SK-N-SH (cell line): Measurements from ENCODE around the gene LRRC59. TPM values are rescaled to one million over a fixed set of nuclear protein-coding genes. Genes with fewer than 3 reads are reported as not detected.
A peak's percentile ranks its signal among the peaks of the same experiment; 100 is the strongest.

Experiments used
- CTCF ChIA-PET: fragments of 300-600, 350-600 bp; formaldehyde crosslinking; extraction: SDS; loops from one replicate; lab custom pipeline; 2021; lab: Yijun Ruan, JAX
- POLR2A ChIA-PET: fragments of 350-600 bp; sonication (Branson Sonifier 250); formaldehyde crosslinking; extraction: SDS; loops from one replicate; lab custom pipeline; 2020; ENCODE audit warnings: antibody characterized with exemption, inconsistent platforms; lab: Yijun Ruan, JAX
- DNase-seq: peaks from one replicate; pipeline ENCODE4 v3.0.0; 2012
- H2AFZ ChIP-seq: fragments of 200-600 bp; sonication (generic); 2 replicates; pipeline ENCODE4 v1.8.1; 2016; ENCODE audit warnings: antibody characterized with exemption, mild to moderate bottlenecking, low read depth
- H3F3A ChIP-seq: fragments of 200-600 bp; sonication (generic); replicated peaks from 2 replicates; pipeline ENCODE3; 2016; ENCODE audit warnings: antibody characterized with exemption, mild to moderate bottlenecking; ENCODE audit not compliant: insufficient read depth
- H3K27ac ChIP-seq, 2 experiments: fragments of 200-500 bp in 1 of 2; fragments of 200-600 bp in 1 of 2; sonication (Bioruptor generic) in 1 of 2; sonication (generic), shearing (Covaris generic) in 1 of 2; 2 replicates each; pipeline versions ENCODE4 v1.5.1 to v1.6.1; 2014 to 2016; ENCODE audit warnings: low read depth in 2 of 2, inconsistent platforms in 1 of 2, low read length in 1 of 2, mild to moderate bottlenecking in 1 of 2, mixed read lengths in 1 of 2
- H3K27me3 ChIP-seq: fragments of 200-600 bp; sonication (generic), shearing (Covaris generic); 2 replicates; pipeline ENCODE4 v1.6.1; 2016; ENCODE audit warnings: mixed run types; ENCODE audit not compliant: insufficient read depth
- H3K36me3 ChIP-seq, 2 experiments: fragments of 200-500 bp in 1 of 2; fragments of 200-600 bp in 1 of 2; sonication (Bioruptor generic) in 1 of 2; sonication (generic) in 1 of 2; replicated peaks in 1 of 2; 2 replicates each; pipeline versions ENCODE3 to v1.5.1; 2014 to 2016; ENCODE audit warnings: low read length in 1 of 2, mild to moderate bottlenecking in 1 of 2; ENCODE audit not compliant: insufficient read depth in 2 of 2, control insufficient read depth in 1 of 2
- H3K4me1 ChIP-seq, 2 experiments: fragments of 200-500 bp in 1 of 2; fragments of 200-600 bp in 1 of 2; sonication (Bioruptor generic) in 1 of 2; sonication (generic), shearing (Covaris generic) in 1 of 2; 2 replicates each; pipeline versions ENCODE4 v1.5.1 to v1.6.1; 2014 to 2016; ENCODE audit warnings: low read depth in 1 of 2, low read length in 1 of 2, mixed run types in 1 of 2; ENCODE audit not compliant: insufficient read depth in 2 of 2, control insufficient read depth in 1 of 2
- H3K4me2 ChIP-seq: fragments of 200-600 bp; sonication (generic), shearing (Covaris generic); 2 replicates; pipeline ENCODE4 v1.6.1; 2017; ENCODE audit warnings: mixed run types
- H3K4me3 ChIP-seq, 2 experiments: fragments of 200-500 bp in 1 of 2; fragments of 200-600 bp in 1 of 2; sonication (Bioruptor generic) in 1 of 2; sonication (generic), shearing (Covaris generic) in 1 of 2; 2 replicates each; pipeline versions ENCODE4 v1.5.1 to v1.8.1; 2014 to 2016; ENCODE audit warnings: low read depth in 2 of 2, inconsistent platforms in 1 of 2, low read length in 1 of 2, mild to moderate bottlenecking in 1 of 2, mixed read lengths in 1 of 2, moderate library complexity in 1 of 2
- H3K79me2 ChIP-seq: fragments of 200-600 bp; sonication (generic); 2 replicates; pipeline ENCODE4 v1.8.1; 2017; ENCODE audit warnings: mild to moderate bottlenecking; ENCODE audit not compliant: insufficient read depth
- H3K9ac ChIP-seq: fragments of 200-600 bp; sonication (generic); 2 replicates; pipeline ENCODE4 v1.6.1; 2017; ENCODE audit warnings: mixed run types
- H3K9me2 ChIP-seq: fragments of 200-600 bp; sonication (generic); 2 replicates; pipeline ENCODE4 v1.6.1; 2017; ENCODE audit warnings: mixed run types
- H3K9me3 ChIP-seq: fragments of 200-600 bp; sonication (generic); 2 replicates; pipeline ENCODE4 v1.6.1; 2017; ENCODE audit warnings: mixed run types, mild to moderate bottlenecking, moderate library complexity
- H4K20me1 ChIP-seq: fragments of 200-600 bp; sonication (generic); 2 replicates; pipeline ENCODE4 v1.6.1; 2017; ENCODE audit warnings: mild to moderate bottlenecking, mixed run types; ENCODE audit not compliant: insufficient read depth
- CHD2 ChIP-seq: fragments of 150-350 bp; IDR thresholded peaks from 2 replicates; pipeline ENCODE4 v1.6.1; 2018; ENCODE audit warnings: low read length; ENCODE audit not compliant: partially characterized antibody
- FOSL2 ChIP-seq: IDR thresholded peaks from 2 replicates; pipeline ENCODE4 v1.4.0; 2012; ENCODE audit warnings: low read depth, mild to moderate bottlenecking, moderate library complexity, borderline replicate concordance
- FOXJ3 ChIP-seq: sonication (generic); formaldehyde crosslinking; IDR thresholded peaks from 2 replicates; pipeline ENCODE4 v1.5.1; 2020; ENCODE audit warnings: mild to moderate bottlenecking, missing genetic modification reagents
- FOXM1 ChIP-seq: IDR thresholded peaks from 2 replicates; pipeline ENCODE4 v1.4.0; 2012; ENCODE audit warnings: low read depth, mild to moderate bottlenecking
- JUND ChIP-seq: IDR thresholded peaks from 2 replicates; pipeline ENCODE4 v1.4.0; 2012
- MEF2A ChIP-seq: IDR thresholded peaks from 2 replicates; pipeline ENCODE4 v1.4.0; 2012; ENCODE audit warnings: low read depth, borderline replicate concordance
- NRF1 ChIP-seq: IDR thresholded peaks from 2 replicates; pipeline ENCODE4 v1.6.1; 2012; ENCODE audit warnings: low read depth, mild to moderate bottlenecking, low read length
- RAD21 ChIP-seq: IDR thresholded peaks from 2 replicates; pipeline ENCODE4 v1.6.1; 2012; ENCODE audit warnings: mild to moderate bottlenecking, low read length
- REST ChIP-seq: IDR thresholded peaks from 2 replicates; pipeline ENCODE4 v1.6.1; 2012; ENCODE audit warnings: mild to moderate bottlenecking, low read depth, low read length, moderate library complexity
- RXRA ChIP-seq: IDR thresholded peaks from 2 replicates; pipeline ENCODE4 v1.4.0; 2012; ENCODE audit warnings: low read depth, mild to moderate bottlenecking, borderline replicate concordance
- TAF1 ChIP-seq: IDR thresholded peaks from 2 replicates; pipeline ENCODE4 v1.6.1; 2012; ENCODE audit warnings: low read depth, mild to moderate bottlenecking, low read length, moderate library complexity, borderline replicate concordance
- USF1 ChIP-seq: IDR thresholded peaks from 2 replicates; pipeline ENCODE4 v1.4.0; 2012; ENCODE audit warnings: low read depth, borderline replicate concordance
- USF2 ChIP-seq: fragments of 150-350 bp; IDR thresholded peaks from 2 replicates; pipeline ENCODE4 v1.6.1; 2017; ENCODE audit warnings: antibody characterized with exemption, low read length, low read depth, borderline replicate concordance
- YY1 ChIP-seq: IDR thresholded peaks from 2 replicates; pipeline ENCODE4 v1.4.0; 2012; ENCODE audit warnings: low read depth, mild to moderate bottlenecking
- WGBS: methylation state at CpG from one replicate; pipeline ENCODE4 v1.1.6; 2017; ENCODE audit warnings: low lambda C conversion rate; 5-methylcytosine and 5-hydroxymethylcytosine counted together
- polyA plus RNA-seq, 3 experiments: library from polyadenylated mRNA; depleted of rRNA; stranded (reverse); fragments of >200 nt; gene quantifications; 2 replicates each; pipeline ENCODE4 v1.2.3, GENCODE V29; 2012
- TF ChIP-seq, protein P1 (sequence below): IDR thresholded peaks from 2 replicates; pipeline ENCODE4 v1.4.0; 2012; ENCODE audit warnings: low read depth
- TF ChIP-seq, protein P2 (sequence below): fragments of 200-600 bp; sonication (generic); IDR thresholded peaks from 2 replicates; pipeline ENCODE4 v1.6.1; 2017; ENCODE audit warnings: antibody characterized with exemption, mild to moderate bottlenecking, moderate library complexity

The LRRC59 gene
- polyA plus RNA-seq, 1 of the 3 experiments (the other 2 are of a cell fraction), result 137 TPM

DNA sequence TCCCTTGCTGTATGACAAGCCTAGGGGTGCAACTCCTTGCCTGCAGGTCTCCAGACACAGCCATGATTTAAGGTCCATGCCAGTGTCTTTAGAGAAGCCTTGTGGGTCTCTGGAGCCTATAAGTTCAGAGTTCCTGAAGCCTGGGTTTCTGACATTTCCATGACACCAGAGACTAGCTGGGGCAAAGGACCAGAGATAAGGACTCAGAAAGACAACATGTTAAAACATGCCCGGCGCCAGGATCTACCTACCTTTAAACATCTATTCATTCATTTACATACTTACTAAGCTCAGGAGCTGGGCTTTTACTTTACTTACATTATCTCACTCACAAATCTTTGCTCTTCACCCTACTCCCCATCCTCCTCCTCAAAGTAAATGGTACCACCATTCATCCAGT, 25.8 kb downstream of the LRRC59 start:
- Histone ChIP-seq H3K4me1 (peaks cover 0 to 26% of the 10 kb centered on the region in 2 experiments; a peak in 2 of 4 replicates), H3K9me3 (no peaks in the 10 kb centered on the region), H4K20me1 (no peaks in the 10 kb centered on the region), H3K27ac (peak overlapping the region in 1 of 2 experiments; percentile 51; a peak in 1 of 4 replicates), H3K9ac (no peak overlapping the region), H3K4me3 (peak overlapping the region; percentile 81 to 94), H3K4me2 (peak overlapping the region; percentile 87), H2AFZ (no peak overlapping the region), H3K36me3 (peaks cover 41 to 42% of the 10 kb centered on the region in 2 experiments), H3K79me2 (peaks cover 38% of the 10 kb centered on the region), H3F3A (no peaks in the 10 kb centered on the region), H3K9me2 (no peaks in the 10 kb centered on the region), H3K27me3 (no peaks in the 10 kb centered on the region)
- TF ChIP-seq USF2 (no peak), RXRA (no peak), FOXJ3 (CRISPR knock-in tag) (no peak), JUND (no peak), FOSL2 (no peak), REST (no peak), NRF1 (no peak), YY1 (no peak), MEF2A (no peak), USF1 (no peak)
- TF ChIP-seq, protein P1, sequence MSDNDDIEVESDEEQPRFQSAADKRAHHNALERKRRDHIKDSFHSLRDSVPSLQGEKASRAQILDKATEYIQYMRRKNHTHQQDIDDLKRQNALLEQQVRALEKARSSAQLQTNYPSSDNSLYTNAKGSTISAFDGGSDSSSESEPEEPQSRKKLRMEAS, result no peak
- CTCF ChIA-PET, result interaction anchor here (1.1 to 8.1 kb wide), 9 partner anchors 9 to 278 kb away, joined by 3 to 51 read pairs (median 7); partner anchors contain the start of gene LRRC59
- no peak for DNase-seq
- WGBS, result 100% methylated on average over 2 of the region's 2 CpGs
- POLR2A ChIA-PET, result interaction anchor here (0.6 to 1.2 kb wide), 2 partner anchors 9 to 62 kb away, joined by 3 to 4 read pairs; no protein-coding TSS in a partner anchor

DNA sequence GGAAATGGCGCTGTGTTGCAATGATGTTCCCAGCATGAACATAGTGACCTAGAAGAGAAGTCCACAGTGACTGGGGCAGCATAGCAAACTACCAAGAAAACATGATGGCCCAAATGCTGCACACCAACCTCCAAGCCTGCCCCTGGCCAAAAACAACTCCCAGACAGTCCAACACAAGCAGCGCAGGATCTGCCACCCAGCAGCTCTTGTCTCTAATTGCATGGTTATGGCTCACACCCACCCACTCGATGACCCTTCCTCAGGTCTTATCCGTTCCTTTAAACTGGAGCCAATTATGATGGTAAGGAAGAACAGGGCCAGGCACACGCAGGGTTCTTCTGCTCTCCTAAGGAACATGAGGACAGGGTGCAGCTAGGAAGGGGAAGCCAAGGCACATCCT, 27.3 kb downstream of the LRRC59 start:
- H3K79me2 ChIP-seq, result peaks cover 38% of the 10 kb centered on the region
- H3K4me1 ChIP-seq, result peaks cover 0 to 15% of the 10 kb centered on the region in 2 experiments; a peak in 2 of 4 replicates
- H4K20me1 ChIP-seq, result no peaks in the 10 kb centered on the region
- ChIA-PET POLR2A (interaction anchor here (1.3 kb wide), 1 partner anchor 11 kb away, joined by 3 read pairs; no protein-coding TSS in a partner anchor), CTCF (interaction anchor here (0.6 to 8.1 kb wide), 5 partner anchors 8 to 200 kb away, joined by 3 to 51 read pairs (median 14); partner anchors contain the start of gene LRRC59)
- H3K4me2 ChIP-seq, result no peak overlapping the region
- no peaks in the 10 kb centered on the region for H3F3A ChIP-seq
- H2AFZ ChIP-seq, result no peak overlapping the region
- peaks cover 42 to 56% of the 10 kb centered on the region in 2 experiments for H3K36me3 ChIP-seq
- no peaks in the 10 kb centered on the region for H3K27me3 ChIP-seq
- H3K9ac ChIP-seq, result no peak overlapping the region
- no peak overlapping the region for H3K27ac ChIP-seq
- no peak for DNase-seq
- H3K9me3 ChIP-seq, result no peaks in the 10 kb centered on the region
- WGBS, result 90% methylated on average over 5 of the region's 5 CpGs
- no peak overlapping the region for H3K4me3 ChIP-seq
- H3K9me2 ChIP-seq, result no peaks in the 10 kb centered on the region
- TF ChIP-seq, protein P1, result no peak
- TF ChIP-seq JUND, result no peak
- TF ChIP-seq USF1, result no peak
- no peak for TF ChIP-seq FOXM1
- TF ChIP-seq RAD21, result no peak
- no peak for TF ChIP-seq CHD2
- TF ChIP-seq TAF1, result no peak
- TF ChIP-seq, protein P2, sequence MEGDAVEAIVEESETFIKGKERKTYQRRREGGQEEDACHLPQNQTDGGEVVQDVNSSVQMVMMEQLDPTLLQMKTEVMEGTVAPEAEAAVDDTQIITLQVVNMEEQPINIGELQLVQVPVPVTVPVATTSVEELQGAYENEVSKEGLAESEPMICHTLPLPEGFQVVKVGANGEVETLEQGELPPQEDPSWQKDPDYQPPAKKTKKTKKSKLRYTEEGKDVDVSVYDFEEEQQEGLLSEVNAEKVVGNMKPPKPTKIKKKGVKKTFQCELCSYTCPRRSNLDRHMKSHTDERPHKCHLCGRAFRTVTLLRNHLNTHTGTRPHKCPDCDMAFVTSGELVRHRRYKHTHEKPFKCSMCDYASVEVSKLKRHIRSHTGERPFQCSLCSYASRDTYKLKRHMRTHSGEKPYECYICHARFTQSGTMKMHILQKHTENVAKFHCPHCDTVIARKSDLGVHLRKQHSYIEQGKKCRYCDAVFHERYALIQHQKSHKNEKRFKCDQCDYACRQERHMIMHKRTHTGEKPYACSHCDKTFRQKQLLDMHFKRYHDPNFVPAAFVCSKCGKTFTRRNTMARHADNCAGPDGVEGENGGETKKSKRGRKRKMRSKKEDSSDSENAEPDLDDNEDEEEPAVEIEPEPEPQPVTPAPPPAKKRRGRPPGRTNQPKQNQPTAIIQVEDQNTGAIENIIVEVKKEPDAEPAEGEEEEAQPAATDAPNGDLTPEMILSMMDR, result no peak
